ENCODE data around the gene RNU6-7.

DNA sequence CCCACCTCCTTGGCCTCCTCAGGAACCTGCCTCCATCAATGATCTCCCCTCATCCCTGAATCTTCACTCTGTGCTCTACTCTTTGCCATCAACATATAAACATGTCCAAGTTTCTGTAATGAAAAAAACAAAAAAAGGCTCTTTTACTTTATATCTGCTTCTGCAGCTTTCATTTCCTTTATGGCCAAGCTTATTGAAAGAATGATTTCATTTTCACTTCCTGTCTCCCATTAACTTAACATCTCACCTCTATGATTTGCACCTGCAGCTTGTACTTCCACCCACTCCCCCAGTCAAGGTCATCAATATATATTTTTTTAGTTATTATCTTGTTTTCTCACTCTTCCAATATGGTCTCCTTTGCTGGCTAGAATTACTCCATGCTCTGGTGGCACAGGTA is 15.6 kb upstream of the RNU6-7 start:
- TF ChIP-seq CTCF (IDR thresholded peaks at IDR 0.05) (no peak), POLR2A (IDR thresholded peaks at IDR 0.05) (no peak)
